ENCODE data around the gene UNC5A. TPM values are rescaled to one million over a fixed set of nuclear protein-coding genes. Genes with fewer than 3 reads are reported as not detected.

The UNC5A gene
- total and polyA plus RNA-seq, 9 of the 15 experiments (the other 6 are each of a cell fraction or from before 2014, with no cell fraction given), result not detected

DNA sequence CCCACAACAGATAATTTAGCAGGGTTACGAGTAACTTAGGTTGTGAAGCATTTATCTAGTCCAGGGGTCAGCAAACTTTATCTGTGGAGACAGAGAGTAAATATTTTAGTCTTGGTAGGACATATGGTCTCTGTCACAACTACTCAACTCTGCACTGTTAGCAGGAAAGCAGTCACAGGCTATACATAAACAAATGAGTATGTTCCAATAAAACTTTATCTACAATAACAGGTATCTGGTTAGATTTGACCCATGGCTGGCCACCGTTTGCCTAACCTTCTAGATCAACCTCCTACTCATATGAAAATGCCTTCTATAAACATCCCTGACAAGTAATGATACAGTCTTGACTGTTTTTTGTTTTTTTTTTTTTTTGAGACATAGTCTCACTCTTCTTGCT, 101.8 kb downstream of the UNC5A start (continued):
- peak; percentile 93 for TF ChIP-seq ZBTB40 (IDR thresholded peaks at IDR 0.05)
- peak; percentile 82 for TF ChIP-seq ZBTB40 (CRISPR knock-in tag; IDR thresholded peaks at IDR 0.05)
- TF ChIP-seq U2AF2 (optimal IDR thresholded peaks at IDR 0.05; ENCODE audit: low read depth, low read length), result no peak
- TF ChIP-seq REST (IDR thresholded peaks at IDR 0.05; ENCODE audit: borderline replicate concordance), result no peak
- TF ChIP-seq REST (CRISPR knock-in tag; IDR thresholded peaks at IDR 0.05; ENCODE audit: low read depth), result no peak
- no peak for TF ChIP-seq NBN (IDR thresholded peaks at IDR 0.05; ENCODE audit: low read depth)
- TF ChIP-seq DNMT1 (IDR thresholded peaks at IDR 0.05), result no peak
- TF ChIP-seq PRPF4 (IDR thresholded peaks at IDR 0.05; ENCODE audit: insufficient read depth, low read depth, low read length, poor library complexity, severe bottlenecking), result no peak
- TF ChIP-seq, protein P1, sequence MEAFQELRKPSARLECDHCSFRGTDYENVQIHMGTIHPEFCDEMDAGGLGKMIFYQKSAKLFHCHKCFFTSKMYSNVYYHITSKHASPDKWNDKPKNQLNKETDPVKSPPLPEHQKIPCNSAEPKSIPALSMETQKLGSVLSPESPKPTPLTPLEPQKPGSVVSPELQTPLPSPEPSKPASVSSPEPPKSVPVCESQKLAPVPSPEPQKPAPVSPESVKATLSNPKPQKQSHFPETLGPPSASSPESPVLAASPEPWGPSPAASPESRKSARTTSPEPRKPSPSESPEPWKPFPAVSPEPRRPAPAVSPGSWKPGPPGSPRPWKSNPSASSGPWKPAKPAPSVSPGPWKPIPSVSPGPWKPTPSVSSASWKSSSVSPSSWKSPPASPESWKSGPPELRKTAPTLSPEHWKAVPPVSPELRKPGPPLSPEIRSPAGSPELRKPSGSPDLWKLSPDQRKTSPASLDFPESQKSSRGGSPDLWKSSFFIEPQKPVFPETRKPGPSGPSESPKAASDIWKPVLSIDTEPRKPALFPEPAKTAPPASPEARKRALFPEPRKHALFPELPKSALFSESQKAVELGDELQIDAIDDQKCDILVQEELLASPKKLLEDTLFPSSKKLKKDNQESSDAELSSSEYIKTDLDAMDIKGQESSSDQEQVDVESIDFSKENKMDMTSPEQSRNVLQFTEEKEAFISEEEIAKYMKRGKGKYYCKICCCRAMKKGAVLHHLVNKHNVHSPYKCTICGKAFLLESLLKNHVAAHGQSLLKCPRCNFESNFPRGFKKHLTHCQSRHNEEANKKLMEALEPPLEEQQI (IDR thresholded peaks at IDR 0.05), result no peak
